Measurements from ENCODE around the gene HOXC13.

Gene HOXC13

GRCh38 chr12:53971129-53971528 lies 32.5 kb downstream of the HOXC13 start:
- DNase-seq, result no peak

GRCh38 chr12:53971686-53972085 lies 33.1 kb downstream of the HOXC13 start:
- no peak for DNase-seq

GRCh38 chr12:53972152-53972702 lies 33.6 kb downstream of the HOXC13 start:
- no peak for DNase-seq

DNA sequence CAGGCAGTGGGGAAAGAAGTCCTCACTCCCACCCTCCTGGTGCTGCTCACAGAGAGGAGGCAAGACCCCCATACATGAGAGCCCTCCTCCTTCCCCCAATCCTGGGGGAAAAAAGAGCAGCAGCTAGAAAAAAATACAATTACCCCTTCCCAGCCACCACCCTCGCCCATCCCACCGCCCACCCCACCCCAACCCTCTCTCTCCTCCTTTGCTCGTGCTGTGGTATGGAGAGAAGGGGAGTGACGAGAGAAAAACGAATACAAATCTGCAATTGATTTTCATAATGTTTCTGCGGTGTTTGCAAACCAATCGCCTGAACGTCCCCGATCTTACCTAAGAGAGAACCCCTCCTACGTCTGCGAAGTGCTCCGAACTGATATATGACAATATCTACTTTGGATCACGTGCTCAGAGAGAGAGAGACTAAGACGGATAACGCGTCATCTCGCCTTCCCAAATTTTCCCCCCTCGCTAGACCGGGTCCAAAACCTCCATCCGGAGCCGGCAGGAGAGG lies 34.1 kb downstream of the HOXC13 start, which contains the start of gene HOXC11:
HOXC11 (plus strand) TSS at position 405 of the 514 bp plus-strand sequence. CDS start 116 bp downstream, outside the sequence.
- DNase-seq, result no peak

- DNase-seq, result no peak
Observed at GRCh38 chr12:53973236-53974042, 34.8 kb downstream of the HOXC13 start.

DNA sequence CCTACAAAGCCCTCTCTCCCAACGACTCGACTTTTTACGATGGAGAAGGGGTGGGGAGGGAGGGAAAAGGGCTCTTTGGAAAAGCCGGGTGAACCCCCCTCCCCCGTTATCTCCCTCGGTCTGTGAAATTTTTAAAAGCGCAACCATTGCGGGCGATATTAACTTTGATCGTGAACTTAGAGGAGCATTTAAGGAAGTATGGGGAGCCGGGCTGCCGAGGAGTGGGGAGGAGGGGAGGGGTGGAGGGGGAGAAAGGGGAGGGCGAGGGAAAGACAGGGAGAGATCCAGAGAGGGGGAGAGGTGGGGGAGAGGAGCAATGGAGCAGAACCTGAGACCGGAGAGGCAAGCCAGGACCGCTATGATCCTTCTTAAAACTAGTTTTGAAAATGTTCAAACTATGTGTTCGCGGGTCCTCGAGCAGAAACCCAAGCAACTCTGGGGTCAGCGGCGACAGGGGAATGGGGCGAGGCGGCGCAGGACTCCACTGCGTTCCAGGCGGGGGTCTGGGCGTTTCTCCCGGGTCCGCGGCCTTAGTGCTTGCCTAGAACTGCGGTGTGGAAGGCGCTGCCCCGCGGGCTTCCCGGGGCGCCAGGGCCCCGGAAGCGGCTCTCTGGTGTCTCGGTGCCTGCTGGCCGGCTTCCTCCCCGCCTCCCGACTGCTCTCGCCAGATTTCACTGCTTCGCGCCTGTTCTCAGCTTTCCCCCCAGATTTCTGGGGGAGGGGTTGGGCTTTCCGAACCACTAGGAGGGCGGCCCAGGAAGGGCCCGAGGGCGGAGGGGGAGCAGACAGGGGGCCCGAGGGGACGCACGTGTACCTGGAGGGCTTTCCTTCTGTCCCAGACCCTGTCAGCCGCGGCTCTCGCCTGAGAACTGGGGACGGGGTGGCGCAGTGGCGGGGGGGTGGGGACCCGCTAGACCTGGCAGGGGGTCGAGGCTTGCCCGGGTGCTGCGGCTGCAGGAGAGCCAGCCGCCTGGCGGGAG lies 35.7 kb downstream of the HOXC13 start, which contains the start of gene HOTAIR:
HOTAIR (minus strand) TSS at position 871 of the 980 bp plus-strand sequence.
- no peak for DNase-seq

DNA sequence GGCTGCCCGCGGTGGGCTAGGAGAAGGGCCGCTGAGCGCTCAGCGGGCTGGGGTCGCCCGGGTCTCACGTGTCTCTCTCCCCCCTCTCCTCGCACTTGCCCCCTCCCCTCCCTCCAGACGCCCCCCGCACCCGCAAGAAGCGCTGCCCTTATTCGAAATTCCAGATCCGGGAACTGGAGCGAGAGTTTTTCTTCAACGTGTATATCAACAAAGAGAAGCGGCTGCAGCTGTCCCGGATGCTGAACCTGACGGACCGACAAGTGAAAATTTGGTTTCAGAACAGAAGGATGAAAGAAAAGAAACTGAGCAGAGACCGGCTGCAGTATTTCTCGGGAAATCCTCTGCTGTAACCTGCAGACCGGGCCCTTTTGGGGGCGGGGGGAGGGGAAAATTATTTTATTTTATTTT lies 36.4 kb downstream of the HOXC13 start:
- DNase-seq, result no peak

DNA sequence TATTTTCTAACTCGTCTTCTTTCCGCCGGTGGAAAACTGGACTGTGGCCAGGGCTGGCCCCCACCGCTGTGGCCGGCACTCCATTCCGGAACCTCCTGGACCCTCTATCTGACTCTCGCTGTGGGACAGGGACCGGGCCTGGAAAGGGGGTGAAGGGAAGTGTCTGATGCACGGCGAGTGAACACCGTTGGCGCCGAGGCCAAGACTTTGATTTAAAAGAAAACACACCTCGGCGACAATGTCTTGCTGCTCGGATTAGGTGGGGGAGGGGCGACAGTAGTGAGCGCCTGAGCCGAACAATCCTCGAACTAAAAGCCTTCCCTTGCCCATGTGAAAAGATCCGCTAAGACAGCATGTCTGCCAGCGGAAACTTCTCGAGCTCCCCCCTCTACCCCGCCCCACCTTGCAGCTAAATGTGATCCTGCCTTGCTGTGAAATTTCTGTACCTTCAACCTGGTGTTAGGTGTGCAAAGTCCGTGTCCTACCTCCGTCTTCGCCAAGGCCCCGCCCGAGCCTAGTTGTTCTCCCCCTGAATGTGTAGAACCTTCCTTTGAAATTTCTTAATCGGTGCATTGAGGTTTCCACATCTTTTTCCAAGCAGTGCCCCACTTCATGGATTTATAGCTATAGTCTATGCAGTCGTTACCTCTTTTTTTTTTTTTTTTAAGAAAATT lies 37.0 kb downstream of the HOXC13 start:
- DNase-seq, result no peak

DNA sequence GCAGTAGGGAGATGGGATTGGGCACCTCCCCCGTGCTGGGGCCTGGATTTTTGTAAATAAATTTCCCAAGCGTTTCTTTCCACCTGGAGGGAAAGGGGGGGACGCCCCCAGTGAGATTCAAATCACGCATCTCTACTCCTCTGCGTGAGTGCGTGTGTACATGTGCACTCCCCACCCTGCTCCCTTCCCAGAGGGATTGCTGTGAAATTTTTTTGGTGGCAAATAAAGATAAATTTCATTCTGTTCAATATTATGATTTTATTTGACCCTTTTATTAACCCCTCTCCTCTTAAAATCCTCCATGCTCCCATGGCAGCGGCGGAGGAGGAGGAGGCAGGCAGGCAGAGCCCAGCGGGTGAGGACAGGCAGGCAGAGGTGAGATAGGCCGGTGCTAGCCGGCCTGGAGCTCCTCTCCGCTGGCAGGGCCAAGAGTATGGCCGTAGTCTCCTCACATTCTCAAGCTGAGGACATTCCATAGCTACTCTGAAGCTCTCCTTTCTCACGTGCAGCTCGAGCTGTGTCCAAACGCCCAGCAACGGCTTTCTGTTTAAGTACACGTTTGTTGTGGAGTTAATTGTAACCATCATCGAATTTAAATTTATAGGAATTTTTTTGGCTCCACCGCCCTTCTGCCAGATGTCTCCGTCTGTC lies 37.7 kb downstream of the HOXC13 start:
- no peak for DNase-seq

DNA sequence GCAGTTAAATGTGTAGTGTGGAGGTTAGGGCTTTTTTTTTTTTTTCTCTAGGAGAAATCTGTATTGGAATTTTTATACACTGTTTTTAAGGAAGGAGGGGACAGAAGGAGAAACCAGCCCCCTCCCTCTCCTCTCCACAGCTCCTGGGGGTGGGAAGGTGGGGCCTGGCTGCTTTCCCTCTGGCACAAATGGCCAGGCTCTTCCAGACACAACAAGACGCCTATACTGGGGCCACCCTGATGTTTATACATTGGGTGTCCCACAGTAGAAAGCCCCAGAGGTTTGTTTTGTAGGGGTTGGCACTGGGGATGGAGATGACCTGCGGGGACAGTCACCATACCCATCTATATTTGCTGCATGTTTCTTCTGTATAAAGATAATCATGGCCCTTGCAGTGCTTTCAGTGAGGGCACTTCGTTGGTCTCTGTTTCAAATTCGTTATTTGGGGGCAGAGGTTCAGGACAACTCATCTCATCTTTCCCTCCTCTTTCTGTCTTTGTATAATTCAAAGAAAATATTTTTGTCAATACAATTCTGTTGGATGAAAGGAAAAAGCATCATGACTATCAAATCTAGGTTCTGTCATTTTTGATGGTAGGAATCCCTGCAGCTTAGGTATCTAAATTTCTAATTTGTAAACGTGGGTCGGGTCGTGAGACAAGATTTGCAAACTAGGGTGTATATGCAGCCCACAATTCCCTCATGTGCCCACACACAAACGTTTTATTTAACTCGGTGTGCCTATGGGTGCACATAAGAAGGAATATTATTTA lies 38.4 kb downstream of the HOXC13 start:
- DNase-seq, result no peak

- no peak for DNase-seq
Observed at GRCh38 chr12:53977596-53978445, 39.2 kb downstream of the HOXC13 start.

GRCh38 chr12:53978477-53979356 lies 40.1 kb downstream of the HOXC13 start:
- DNase-seq, result no peak

DNA sequence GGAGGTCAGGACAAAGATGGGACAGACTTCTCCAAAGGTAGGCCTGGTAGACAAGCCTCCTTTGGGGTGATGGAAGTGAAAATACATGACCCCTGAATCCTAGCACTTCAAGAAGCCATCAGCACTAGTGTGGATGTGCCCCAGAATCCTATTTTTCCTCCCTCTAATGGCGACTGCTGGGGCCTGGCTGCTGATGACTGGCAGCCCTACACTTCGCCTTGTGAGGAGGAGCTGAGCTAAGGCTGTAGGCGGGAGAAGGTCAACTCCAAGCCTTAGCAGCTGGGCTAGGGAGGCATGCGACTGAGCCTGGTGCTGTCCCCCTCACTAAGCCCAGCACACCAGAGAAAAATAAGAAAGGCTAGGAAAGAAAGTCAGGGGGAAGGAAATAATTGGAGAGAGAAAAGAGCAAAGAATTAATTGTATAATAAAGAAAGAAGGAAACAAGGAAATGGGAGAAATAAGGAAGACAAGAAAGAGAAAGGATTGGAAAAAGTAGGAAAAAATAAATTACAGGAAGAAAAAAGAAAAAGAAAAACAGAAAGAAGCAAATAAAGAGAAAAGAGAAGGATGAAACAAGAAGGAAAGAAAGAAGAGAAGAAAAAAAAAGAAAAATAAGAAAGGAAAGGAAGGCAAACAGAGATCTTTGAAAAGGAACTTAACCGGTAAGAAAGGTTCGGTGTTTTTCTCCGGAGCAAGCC lies 41.6 kb downstream of the HOXC13 start:
- no peak for DNase-seq

GRCh38 chr12:53980802-53981496 lies 42.3 kb downstream of the HOXC13 start:
- no peak for DNase-seq

GRCh38 chr12:53981634-53982565 lies 43.3 kb downstream of the HOXC13 start:
- DNase-seq, result no peak

Measured in stimulated activated CD4-positive, alpha-beta T cell treated with anti-CD3 and anti-CD28 coated beads, Interleukin-4, amount 100 ng/mL, for 4 hours (primary cell).